Measurements from ENCODE around the gene LDHAL6B.

DNA sequence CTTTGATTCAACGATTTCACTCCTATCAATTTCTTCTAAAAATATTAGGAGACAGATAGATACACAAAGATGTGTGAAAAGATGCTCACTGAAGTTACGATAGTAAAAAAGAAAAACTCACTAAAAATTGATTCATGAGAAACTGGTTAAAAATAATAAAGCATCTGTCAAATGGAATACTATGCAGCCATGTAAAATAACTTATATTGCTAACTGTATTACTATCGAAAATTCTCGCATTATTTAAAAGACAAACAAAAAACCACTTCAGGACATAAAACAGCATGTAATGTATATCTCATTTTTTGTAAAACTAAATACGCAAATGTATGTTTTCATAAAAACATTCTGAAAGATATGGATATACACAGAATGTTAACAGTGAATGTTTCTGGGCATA is 33.4 kb upstream of the LDHAL6B start:
- no peak for TF ChIP-seq CTCF (IDR thresholded peaks at IDR 0.05; ENCODE audit: insufficient read depth, low read length)
- no peak for TF ChIP-seq REST (IDR thresholded peaks at IDR 0.05; ENCODE audit: insufficient replicate concordance, low read depth)

Data from HL-60 (cell line).